Kidney tubule cell (primary cell): Measurements from ENCODE around the gene TACC2.

ENCODE experiments used
- DNase-seq: peaks from one replicate; pipeline ENCODE4 v3.0.0-alpha.2; 2018; ENCODE audit warnings: low spot score

Gene TACC2

DNA sequence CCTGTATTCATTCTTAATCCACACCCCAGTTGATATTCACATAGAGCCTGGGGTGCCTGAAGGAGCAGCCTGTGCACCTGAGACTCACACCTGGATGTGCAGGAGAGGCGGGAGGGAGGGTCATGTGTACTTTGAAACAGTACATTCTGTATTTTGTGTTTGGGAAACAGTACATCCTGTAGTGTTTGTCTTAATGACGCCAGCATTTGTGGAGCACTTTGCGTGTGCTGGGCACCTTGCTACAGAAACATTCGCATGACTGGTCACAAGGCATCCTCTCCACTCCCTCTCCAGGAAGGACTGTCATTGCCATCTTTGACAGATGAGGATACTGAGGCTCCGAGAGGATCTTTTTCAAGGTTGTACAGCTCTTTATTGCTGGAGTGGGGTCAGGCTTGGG is 132.1 kb downstream of the TACC2 start:
- peak; percentile 72 for DNase-seq

GRCh38 chr10:122122493-122122892 is 133.5 kb downstream of the TACC2 start:
- DNase-seq, result no peak

GRCh38 chr10:122123186-122123585 is 134.2 kb downstream of the TACC2 start:
- no peak for DNase-seq

GRCh38 chr10:122124342-122124741 is 135.4 kb downstream of the TACC2 start:
- no peak for DNase-seq

GRCh38 chr10:122124808-122125207 is 135.8 kb downstream of the TACC2 start:
- no peak for DNase-seq

GRCh38 chr10:122126763-122127659 is 138.0 kb downstream of the TACC2 start:
- DNase-seq, result peak; percentile 84

- DNase-seq, result peak; percentile 46
Measured at GRCh38 chr10:122127943-122128342, 139.0 kb downstream of the TACC2 start.

DNA sequence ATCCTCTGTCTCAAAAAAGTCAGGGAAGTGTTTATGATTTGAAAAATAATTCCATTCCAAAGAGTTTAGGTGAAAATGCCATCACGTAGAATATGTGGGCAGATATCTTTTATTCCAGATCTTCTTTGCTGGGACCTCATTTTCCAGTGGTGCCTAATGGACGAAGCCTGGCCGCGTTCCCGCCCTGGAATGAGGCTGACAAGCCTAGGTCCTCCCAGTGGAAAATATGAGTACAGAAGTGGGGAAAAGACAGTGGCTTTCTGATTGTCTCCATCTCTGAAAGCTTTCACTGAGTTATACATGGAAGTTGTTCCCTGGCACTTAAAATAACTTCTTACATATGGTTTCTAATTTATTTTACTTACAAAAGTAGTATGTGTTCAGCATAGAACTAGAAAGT is 139.4 kb downstream of the TACC2 start:
- DNase-seq, result no peak

DNA sequence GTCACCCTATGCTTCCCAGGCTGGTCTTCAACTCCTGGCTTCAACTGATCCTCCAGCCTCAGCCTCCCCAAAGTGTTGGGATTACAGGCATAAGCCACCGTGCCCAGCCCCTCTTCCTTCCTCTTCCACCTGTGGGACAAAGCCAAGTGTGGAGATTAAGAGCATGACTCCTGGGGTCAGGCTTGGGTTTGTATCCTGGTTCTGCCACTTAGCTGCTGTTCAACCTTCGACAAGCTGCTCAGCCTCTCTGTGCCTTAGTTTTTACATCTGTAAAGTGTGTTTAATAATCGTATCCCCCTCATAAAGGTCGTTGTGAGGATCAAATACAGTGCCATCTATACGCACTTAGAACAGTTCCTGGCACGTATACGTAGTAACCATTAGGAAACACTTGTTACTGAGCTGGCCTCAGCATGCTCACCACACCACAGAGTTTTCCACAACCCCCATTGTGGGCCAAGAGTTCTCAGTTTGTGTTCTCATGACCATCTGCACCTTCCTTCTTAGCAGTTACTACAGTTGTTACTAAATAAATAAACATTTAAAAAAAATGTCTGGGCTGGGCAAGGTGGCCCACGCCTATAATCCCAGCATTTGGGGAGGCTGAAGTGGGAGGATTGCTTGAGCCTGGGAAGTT is 141.6 kb downstream of the TACC2 start:
- no peak for DNase-seq

DNA sequence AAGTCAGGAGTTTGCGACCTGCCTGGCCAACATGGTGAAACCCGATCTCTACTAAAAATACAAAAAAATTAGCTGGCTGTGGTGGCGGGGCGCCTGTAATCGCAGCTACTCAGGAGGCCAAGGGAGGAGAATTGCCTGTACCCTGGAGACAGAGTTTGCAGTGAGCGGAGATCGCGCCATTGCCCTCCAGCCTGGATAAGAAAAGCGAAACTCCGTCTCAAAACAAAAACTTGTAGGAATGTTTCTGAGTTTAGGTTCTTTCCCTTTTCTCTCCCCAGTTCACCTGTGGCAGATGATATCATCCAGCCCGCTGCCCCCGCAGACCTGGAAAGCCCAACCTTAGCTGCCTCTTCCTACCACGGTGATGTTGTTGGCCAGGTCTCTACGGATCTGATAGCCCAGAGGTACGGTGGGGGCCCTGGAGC is 143.4 kb downstream of the TACC2 start:
- DNase-seq, result peak; percentile 42

DNA sequence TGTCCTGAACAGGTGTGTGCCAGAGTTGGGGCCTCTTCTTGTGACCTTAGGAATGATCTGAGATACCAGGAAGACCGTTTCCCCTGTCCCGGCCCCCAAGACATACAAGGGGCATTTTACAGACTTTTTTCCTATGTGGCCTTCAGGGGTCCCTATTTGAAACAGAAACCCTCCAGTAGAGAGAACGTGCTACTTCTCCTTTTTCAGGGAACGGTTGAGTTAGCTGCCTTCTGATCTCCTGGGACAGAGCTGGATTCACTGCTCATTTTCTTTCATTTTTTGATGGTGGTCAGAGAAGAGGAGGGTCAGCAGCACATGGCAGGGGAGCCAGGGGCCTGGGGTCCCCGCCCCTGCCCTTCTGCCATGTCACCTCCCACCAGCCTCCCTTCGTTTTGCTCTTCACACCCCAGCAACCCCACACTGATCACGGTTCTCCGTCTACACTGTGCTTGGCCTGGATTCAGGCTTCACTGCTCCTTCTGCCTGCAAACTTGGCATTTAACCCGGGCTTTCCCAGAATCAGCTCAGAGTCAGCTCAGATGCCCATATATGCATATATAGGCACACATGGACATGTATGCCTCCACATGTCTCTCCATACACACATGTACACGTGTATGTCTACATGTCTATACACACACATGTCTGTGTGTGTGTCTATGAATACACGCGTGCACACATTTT is 144.1 kb downstream of the TACC2 start:
- DNase-seq, result no peak

DNA sequence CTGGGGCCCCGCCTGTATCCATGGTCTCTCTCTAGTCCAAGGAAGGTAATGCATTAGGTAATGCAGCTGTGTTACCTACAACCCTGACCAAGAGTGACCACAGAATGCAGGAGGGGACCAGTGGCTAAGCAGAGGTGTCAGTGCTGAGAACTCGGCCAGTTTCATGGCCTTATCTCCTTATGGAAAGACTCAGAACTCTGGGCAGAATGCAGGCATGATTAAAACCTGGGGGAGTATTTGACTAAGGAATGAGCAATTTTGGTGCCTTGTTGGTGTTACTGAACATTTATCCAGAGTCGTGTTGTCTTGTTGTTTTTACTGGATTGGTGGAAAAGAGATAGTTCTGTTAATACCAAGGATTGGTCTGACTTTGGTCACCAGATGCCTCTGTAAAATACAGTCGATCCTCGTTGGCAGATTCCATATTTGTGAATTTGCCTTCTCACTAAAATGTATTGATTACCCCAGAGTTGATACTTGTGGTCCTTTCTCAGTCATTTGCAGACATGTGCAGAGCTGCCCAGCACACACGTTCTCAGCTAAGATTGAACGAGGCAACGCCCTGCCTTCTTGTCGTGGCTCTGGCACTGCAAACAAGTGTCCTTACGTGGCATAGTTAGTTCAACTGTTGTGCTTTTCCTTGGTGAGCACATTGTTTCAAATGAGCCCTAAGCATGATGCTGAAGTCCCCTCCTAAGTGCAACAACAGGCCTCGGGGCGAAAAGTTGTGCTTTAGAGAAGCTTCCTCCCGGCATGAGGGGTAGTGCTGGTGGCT is 146.5 kb downstream of the TACC2 start:
- DNase-seq, result no peak

GRCh38 chr10:122138831-122139625 is 150.1 kb downstream of the TACC2 start:
- no peak for DNase-seq

- no peak for DNase-seq
Measured at GRCh38 chr10:122139627-122140170, 150.7 kb downstream of the TACC2 start.

DNA sequence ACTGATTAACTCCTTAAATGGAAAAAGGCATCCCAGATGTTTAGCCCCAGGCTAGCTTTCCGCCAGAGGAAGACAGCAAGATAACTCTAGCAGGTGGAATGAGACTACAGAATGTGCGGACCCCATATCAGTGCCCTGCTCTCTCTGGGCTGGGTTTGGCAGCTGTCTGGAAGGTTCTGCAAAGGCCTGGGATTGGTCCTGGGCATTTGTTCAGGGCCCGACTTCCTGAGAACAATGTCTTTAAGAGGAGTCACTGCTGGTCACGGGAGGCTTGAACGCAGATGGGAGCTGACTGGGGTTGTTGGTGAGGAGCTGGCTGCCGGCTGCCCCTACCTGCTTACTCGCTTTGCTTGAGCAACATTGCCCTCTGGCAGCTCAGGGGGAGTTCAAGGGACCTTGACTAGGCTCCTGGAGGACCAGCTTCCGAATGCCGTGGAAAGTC is 151.5 kb downstream of the TACC2 start:
- peak; percentile 73 for DNase-seq

GRCh38 chr10:122140941-122141623 is 152.1 kb downstream of the TACC2 start:
- DNase-seq, result peak; percentile 95

GRCh38 chr10:122141821-122142640 is 153.1 kb downstream of the TACC2 start:
- peak; percentile 24 for DNase-seq

DNA sequence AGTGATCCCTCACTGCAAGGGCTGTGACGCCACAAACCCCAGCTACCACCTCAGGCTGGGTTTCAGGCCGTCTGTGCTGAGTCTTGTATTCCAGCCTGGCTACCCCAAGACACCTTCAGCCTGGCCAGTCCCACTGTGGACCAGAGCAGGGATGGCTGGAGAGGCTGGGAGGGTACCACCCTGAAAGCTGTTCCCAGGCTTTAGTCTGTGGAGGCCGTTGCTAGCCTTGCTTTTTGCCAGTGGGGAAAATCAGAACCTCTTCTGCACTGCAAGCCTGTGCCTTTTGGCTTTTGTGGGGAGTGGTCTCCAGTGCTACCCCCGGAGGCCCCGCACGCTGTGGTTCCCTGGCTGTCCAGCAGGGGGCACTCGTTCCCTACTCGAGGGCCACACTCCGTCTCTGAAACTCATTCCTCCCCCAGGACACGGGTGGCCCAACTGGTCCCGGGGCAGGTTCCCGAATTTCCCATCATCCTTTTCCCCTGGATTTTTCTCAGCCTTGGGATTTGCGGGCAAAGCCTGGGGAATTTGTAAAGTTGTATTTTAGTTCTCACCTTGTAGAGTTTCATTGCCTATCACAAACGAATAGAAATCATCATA is 153.8 kb downstream of the TACC2 start:
- DNase-seq, result no peak
